ENCODE results near the gene FAM76A.

The FAM76A gene

GRCh38 chr1:27725374-27726172, at the start of gene FAM76A:
FAM76A (plus strand) TSS chr1:27725961; CDS start chr1:27726081, 120 bp downstream.
- TF ChIP-seq USF1 (IDR thresholded peaks at IDR 0.05) (peak; percentile 83), RAD21 (IDR thresholded peaks at IDR 0.05; ENCODE audit: low read depth) (peak; percentile 27; the same call in 1 of the 2 replicates), CREB1 (IDR thresholded peaks at IDR 0.05; ENCODE audit: low read depth) (peak; percentile 96), NFIC (IDR thresholded peaks at IDR 0.05) (no peak), YY1 (IDR thresholded peaks at IDR 0.05; ENCODE audit: low read depth) (peak; percentile 51; the same call in 1 of the 2 replicates), TAF1 (IDR thresholded peaks at IDR 0.05; ENCODE audit: low read depth) (peak; percentile 57; the same call in 1 of the 2 replicates), ZBTB7A (IDR thresholded peaks at IDR 0.05; ENCODE audit: low read depth) (no peak), TCF12 (IDR thresholded peaks at IDR 0.05; ENCODE audit: low read depth) (peak; percentile 42; the same call in 1 of the 2 replicates), FOXM1 (IDR thresholded peaks at IDR 0.05; ENCODE audit: borderline replicate concordance, low read depth) (no peak), EGR1 (IDR thresholded peaks at IDR 0.05) (no peak), CEBPB (IDR thresholded peaks at IDR 0.05) (peak; percentile 31; the same call in 1 of the 2 replicates), EP300 (IDR thresholded peaks at IDR 0.05; ENCODE audit: borderline replicate concordance) (no peak), MAX (IDR thresholded peaks at IDR 0.05) (peak; percentile 100)

GRCh38 chr1:27676410-27676809, 49.4 kb upstream of the FAM76A start:
- no peak for TF ChIP-seq FOXM1 (IDR thresholded peaks at IDR 0.05; ENCODE audit: borderline replicate concordance, low read depth)
- no peak for TF ChIP-seq TCF12 (IDR thresholded peaks at IDR 0.05; ENCODE audit: low read depth)
- TF ChIP-seq ZBTB7A (IDR thresholded peaks at IDR 0.05; ENCODE audit: low read depth): no peak
- TF ChIP-seq EP300 (IDR thresholded peaks at IDR 0.05; ENCODE audit: borderline replicate concordance): no peak
- TF ChIP-seq EGR1 (IDR thresholded peaks at IDR 0.05): no peak
- TF ChIP-seq CEBPB (IDR thresholded peaks at IDR 0.05): no peak
- TF ChIP-seq MAX (IDR thresholded peaks at IDR 0.05): no peak
- no peak for TF ChIP-seq YY1 (IDR thresholded peaks at IDR 0.05; ENCODE audit: low read depth)
- TF ChIP-seq REST (IDR thresholded peaks at IDR 0.05; ENCODE audit: low read depth): no peak
- TF ChIP-seq RAD21 (IDR thresholded peaks at IDR 0.05; ENCODE audit: low read depth): no peak
- no peak for TF ChIP-seq TEAD4 (IDR thresholded peaks at IDR 0.05)
- no peak for TF ChIP-seq NFIC (IDR thresholded peaks at IDR 0.05)

GRCh38 chr1:27678747-27679146, 47.0 kb upstream of the FAM76A start:
- TF ChIP-seq TEAD4 (IDR thresholded peaks at IDR 0.05): no peak
- TF ChIP-seq YY1 (IDR thresholded peaks at IDR 0.05; ENCODE audit: low read depth): no peak
- no peak for TF ChIP-seq FOXM1 (IDR thresholded peaks at IDR 0.05; ENCODE audit: borderline replicate concordance, low read depth)
- no peak for TF ChIP-seq ZBTB7A (IDR thresholded peaks at IDR 0.05; ENCODE audit: low read depth)
- no peak for TF ChIP-seq REST (IDR thresholded peaks at IDR 0.05; ENCODE audit: low read depth)
- TF ChIP-seq CREB1 (IDR thresholded peaks at IDR 0.05; ENCODE audit: low read depth): no peak
- no peak for TF ChIP-seq NFIC (IDR thresholded peaks at IDR 0.05)
- TF ChIP-seq CEBPB (IDR thresholded peaks at IDR 0.05): no peak
- TF ChIP-seq TCF12 (IDR thresholded peaks at IDR 0.05; ENCODE audit: low read depth): no peak
- no peak for TF ChIP-seq EP300 (IDR thresholded peaks at IDR 0.05; ENCODE audit: borderline replicate concordance)
- no peak for TF ChIP-seq USF1 (IDR thresholded peaks at IDR 0.05)
- no peak for TF ChIP-seq TAF1 (IDR thresholded peaks at IDR 0.05; ENCODE audit: low read depth)
- no peak for TF ChIP-seq MAX (IDR thresholded peaks at IDR 0.05)
- no peak for TF ChIP-seq EGR1 (IDR thresholded peaks at IDR 0.05)
- no peak for TF ChIP-seq RAD21 (IDR thresholded peaks at IDR 0.05; ENCODE audit: low read depth)

GRCh38 chr1:27682351-27682944, 43.3 kb upstream of the FAM76A start:
- TF ChIP-seq REST (IDR thresholded peaks at IDR 0.05; ENCODE audit: low read depth) (no peak), TAF1 (IDR thresholded peaks at IDR 0.05; ENCODE audit: low read depth) (no peak), CEBPB (IDR thresholded peaks at IDR 0.05) (no peak), CREB1 (IDR thresholded peaks at IDR 0.05; ENCODE audit: low read depth) (no peak)
